SK-N-SH (cell line): Measurements from ENCODE around the gene SETBP1. TPM values are rescaled to one million over a fixed set of nuclear protein-coding genes. Genes with fewer than 3 reads are reported as not detected.

Experiments
- CTCF ChIA-PET: fragments of 300-600, 350-600 bp; formaldehyde crosslinking; extraction: SDS; loops from one replicate; lab custom pipeline; 2021; lab: Yijun Ruan, JAX
- POLR2A ChIA-PET: fragments of 350-600 bp; sonication (Branson Sonifier 250); formaldehyde crosslinking; extraction: SDS; loops from one replicate; lab custom pipeline; 2020; ENCODE audit warnings: antibody characterized with exemption, inconsistent platforms; lab: Yijun Ruan, JAX
- DNase-seq: peaks from one replicate; pipeline ENCODE4 v3.0.0; 2012
- H2AFZ ChIP-seq: fragments of 200-600 bp; sonication (generic); 2 replicates; pipeline ENCODE4 v1.8.1; 2016; ENCODE audit warnings: antibody characterized with exemption, mild to moderate bottlenecking, low read depth
- H3F3A ChIP-seq: fragments of 200-600 bp; sonication (generic); replicated peaks from 2 replicates; pipeline ENCODE3; 2016; ENCODE audit warnings: antibody characterized with exemption, mild to moderate bottlenecking; ENCODE audit not compliant: insufficient read depth
- H3K27ac ChIP-seq, 2 experiments: fragments of 200-500 bp in 1 of 2; fragments of 200-600 bp in 1 of 2; sonication (Bioruptor generic) in 1 of 2; sonication (generic), shearing (Covaris generic) in 1 of 2; 2 replicates each; pipeline versions ENCODE4 v1.5.1 to v1.6.1; 2014 to 2016; ENCODE audit warnings: low read depth in 2 of 2, inconsistent platforms in 1 of 2, low read length in 1 of 2, mild to moderate bottlenecking in 1 of 2, mixed read lengths in 1 of 2
- H3K27me3 ChIP-seq: fragments of 200-600 bp; sonication (generic), shearing (Covaris generic); 2 replicates; pipeline ENCODE4 v1.6.1; 2016; ENCODE audit warnings: mixed run types; ENCODE audit not compliant: insufficient read depth
- H3K36me3 ChIP-seq, 2 experiments: fragments of 200-500 bp in 1 of 2; fragments of 200-600 bp in 1 of 2; sonication (Bioruptor generic) in 1 of 2; sonication (generic) in 1 of 2; replicated peaks in 1 of 2; 2 replicates each; pipeline versions ENCODE3 to v1.5.1; 2014 to 2016; ENCODE audit warnings: low read length in 1 of 2, mild to moderate bottlenecking in 1 of 2; ENCODE audit not compliant: insufficient read depth in 2 of 2, control insufficient read depth in 1 of 2
- H3K4me1 ChIP-seq, 2 experiments: fragments of 200-500 bp in 1 of 2; fragments of 200-600 bp in 1 of 2; sonication (Bioruptor generic) in 1 of 2; sonication (generic), shearing (Covaris generic) in 1 of 2; 2 replicates each; pipeline versions ENCODE4 v1.5.1 to v1.6.1; 2014 to 2016; ENCODE audit warnings: low read depth in 1 of 2, low read length in 1 of 2, mixed run types in 1 of 2; ENCODE audit not compliant: insufficient read depth in 2 of 2, control insufficient read depth in 1 of 2
- H3K4me2 ChIP-seq: fragments of 200-600 bp; sonication (generic), shearing (Covaris generic); 2 replicates; pipeline ENCODE4 v1.6.1; 2017; ENCODE audit warnings: mixed run types
- H3K4me3 ChIP-seq, 2 experiments: fragments of 200-500 bp in 1 of 2; fragments of 200-600 bp in 1 of 2; sonication (Bioruptor generic) in 1 of 2; sonication (generic), shearing (Covaris generic) in 1 of 2; 2 replicates each; pipeline versions ENCODE4 v1.5.1 to v1.8.1; 2014 to 2016; ENCODE audit warnings: low read depth in 2 of 2, inconsistent platforms in 1 of 2, low read length in 1 of 2, mild to moderate bottlenecking in 1 of 2, mixed read lengths in 1 of 2, moderate library complexity in 1 of 2
- H3K79me2 ChIP-seq: fragments of 200-600 bp; sonication (generic); 2 replicates; pipeline ENCODE4 v1.8.1; 2017; ENCODE audit warnings: mild to moderate bottlenecking; ENCODE audit not compliant: insufficient read depth
- H3K9ac ChIP-seq: fragments of 200-600 bp; sonication (generic); 2 replicates; pipeline ENCODE4 v1.6.1; 2017; ENCODE audit warnings: mixed run types
- H3K9me2 ChIP-seq: fragments of 200-600 bp; sonication (generic); 2 replicates; pipeline ENCODE4 v1.6.1; 2017; ENCODE audit warnings: mixed run types
- H3K9me3 ChIP-seq: fragments of 200-600 bp; sonication (generic); 2 replicates; pipeline ENCODE4 v1.6.1; 2017; ENCODE audit warnings: mixed run types, mild to moderate bottlenecking, moderate library complexity
- H4K20me1 ChIP-seq: fragments of 200-600 bp; sonication (generic); 2 replicates; pipeline ENCODE4 v1.6.1; 2017; ENCODE audit warnings: mild to moderate bottlenecking, mixed run types; ENCODE audit not compliant: insufficient read depth
- EP300 ChIP-seq, 2 experiments: IDR thresholded peaks; 2 replicates each; pipeline versions ENCODE4 v1.4.0 to v1.6.1; 2012; ENCODE audit warnings: borderline replicate concordance in 1 of 2, low read depth in 1 of 2, low read length in 1 of 2
- FOSL2 ChIP-seq: IDR thresholded peaks from 2 replicates; pipeline ENCODE4 v1.4.0; 2012; ENCODE audit warnings: low read depth, mild to moderate bottlenecking, moderate library complexity, borderline replicate concordance
- FOXJ3 ChIP-seq: sonication (generic); formaldehyde crosslinking; IDR thresholded peaks from 2 replicates; pipeline ENCODE4 v1.5.1; 2020; ENCODE audit warnings: mild to moderate bottlenecking, missing genetic modification reagents
- FOXM1 ChIP-seq: IDR thresholded peaks from 2 replicates; pipeline ENCODE4 v1.4.0; 2012; ENCODE audit warnings: low read depth, mild to moderate bottlenecking
- GABPA ChIP-seq: IDR thresholded peaks from 2 replicates; pipeline ENCODE4 v1.4.0; 2012; ENCODE audit warnings: low read depth, mild to moderate bottlenecking
- MEF2A ChIP-seq: IDR thresholded peaks from 2 replicates; pipeline ENCODE4 v1.4.0; 2012; ENCODE audit warnings: low read depth, borderline replicate concordance
- MXI1 ChIP-seq: IDR thresholded peaks from 2 replicates; pipeline ENCODE4 v1.6.1; 2012; ENCODE audit warnings: mild to moderate bottlenecking, low read depth, low read length, improper control_type of control experiment
- NFIC ChIP-seq: IDR thresholded peaks from 2 replicates; pipeline ENCODE4 v1.4.0; 2012; ENCODE audit warnings: borderline replicate concordance
- POLR2AphosphoS5 ChIP-seq: IDR thresholded peaks from 2 replicates; pipeline ENCODE4 v1.6.1; 2012; ENCODE audit warnings: low read depth, low read length
- RFX5 ChIP-seq: IDR thresholded peaks from 2 replicates; pipeline ENCODE4 v1.6.1; 2012; ENCODE audit warnings: mild to moderate bottlenecking, improper control_type of control experiment, low read length
- RXRA ChIP-seq: IDR thresholded peaks from 2 replicates; pipeline ENCODE4 v1.4.0; 2012; ENCODE audit warnings: low read depth, mild to moderate bottlenecking, borderline replicate concordance
- SMC3 ChIP-seq: IDR thresholded peaks from 2 replicates; pipeline ENCODE4 v1.6.1; 2012; ENCODE audit warnings: low read depth, low read length, improper control_type of control experiment
- TCF12 ChIP-seq: IDR thresholded peaks from 2 replicates; pipeline ENCODE4 v1.4.0; 2012
- YY1 ChIP-seq: IDR thresholded peaks from 2 replicates; pipeline ENCODE4 v1.4.0; 2012; ENCODE audit warnings: low read depth, mild to moderate bottlenecking
- WGBS: methylation state at CpG from one replicate; pipeline ENCODE4 v1.1.6; 2017; ENCODE audit warnings: low lambda C conversion rate; 5-methylcytosine and 5-hydroxymethylcytosine counted together
- polyA plus RNA-seq, 3 experiments: library from polyadenylated mRNA; depleted of rRNA; stranded (reverse); fragments of >200 nt; gene quantifications; 2 replicates each; pipeline ENCODE4 v1.2.3, GENCODE V29; 2012
- TF ChIP-seq, protein P1 (sequence below): fragments of 150-350 bp; IDR thresholded peaks from 2 replicates; pipeline ENCODE4 v1.6.1; 2017; ENCODE audit warnings: antibody characterized with exemption, low read length, low read depth, borderline replicate concordance
- TF ChIP-seq, protein P2 (sequence below): fragments of 150-350 bp; IDR thresholded peaks from 2 replicates; pipeline ENCODE4 v1.6.1; 2016; ENCODE audit warnings: mild to moderate bottlenecking, low read depth, low read length
- TF ChIP-seq, protein P3 (sequence below): IDR thresholded peaks from 2 replicates; pipeline ENCODE4 v1.4.0; 2012; ENCODE audit warnings: low read depth, borderline replicate concordance

Gene SETBP1
- polyA plus RNA-seq, 1 of the 3 experiments (the other 2 are of a cell fraction): 3.0 TPM

DNA sequence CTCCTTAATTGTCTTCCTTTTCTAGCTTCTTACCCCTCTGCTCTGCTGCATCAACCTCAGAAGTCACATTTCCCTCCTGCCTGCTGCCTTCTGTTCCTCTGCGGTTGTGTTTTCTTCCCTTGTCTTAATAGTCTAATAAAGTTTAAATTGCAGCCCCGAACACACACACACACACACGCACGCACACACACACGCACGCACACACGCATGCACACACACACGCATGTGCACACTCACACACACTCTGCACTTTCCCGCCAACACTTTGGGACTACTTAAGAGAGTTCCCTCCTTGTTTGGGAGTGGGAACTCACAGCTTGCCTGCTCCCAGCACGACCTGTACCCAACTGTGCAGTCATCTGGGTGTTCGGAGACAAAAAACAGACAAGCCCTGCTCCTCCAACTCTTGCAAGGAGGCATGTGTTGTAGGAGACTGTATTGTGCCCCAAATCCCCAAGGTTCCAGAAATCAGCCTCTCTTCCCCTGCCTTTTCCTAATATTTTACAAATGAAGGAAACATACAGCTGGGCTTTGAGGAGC, 99.1 kb downstream of the SETBP1 start:
- Histone ChIP-seq H3K27ac (no peak overlapping the region), H4K20me1 (no peaks in the 10 kb centered on the region), H3K9me3 (no peaks in the 10 kb centered on the region), H3K4me2 (no peak overlapping the region), H2AFZ (no peak overlapping the region), H3K4me1 (peaks cover 0 to 2% of the 10 kb centered on the region in 2 experiments; a peak in 1 of 4 replicates), H3K4me3 (no peak overlapping the region), H3K9me2 (no peaks in the 10 kb centered on the region), H3K79me2 (no peaks in the 10 kb centered on the region), H3K27me3 (no peaks in the 10 kb centered on the region), H3F3A (peaks cover 4% of the 10 kb centered on the region), H3K36me3 (no peaks in the 10 kb centered on the region), H3K9ac (no peak overlapping the region)
- no peak for DNase-seq
- POLR2A ChIA-PET: no interaction called here
- TF ChIP-seq FOXM1: no peak
- TF ChIP-seq TCF12: no peak
- TF ChIP-seq MEF2A: no peak
- TF ChIP-seq, protein P1, sequence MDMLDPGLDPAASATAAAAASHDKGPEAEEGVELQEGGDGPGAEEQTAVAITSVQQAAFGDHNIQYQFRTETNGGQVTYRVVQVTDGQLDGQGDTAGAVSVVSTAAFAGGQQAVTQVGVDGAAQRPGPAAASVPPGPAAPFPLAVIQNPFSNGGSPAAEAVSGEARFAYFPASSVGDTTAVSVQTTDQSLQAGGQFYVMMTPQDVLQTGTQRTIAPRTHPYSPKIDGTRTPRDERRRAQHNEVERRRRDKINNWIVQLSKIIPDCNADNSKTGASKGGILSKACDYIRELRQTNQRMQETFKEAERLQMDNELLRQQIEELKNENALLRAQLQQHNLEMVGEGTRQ: no peak
- TF ChIP-seq MXI1: no peak
- no peak for TF ChIP-seq SMC3
- TF ChIP-seq, protein P2, sequence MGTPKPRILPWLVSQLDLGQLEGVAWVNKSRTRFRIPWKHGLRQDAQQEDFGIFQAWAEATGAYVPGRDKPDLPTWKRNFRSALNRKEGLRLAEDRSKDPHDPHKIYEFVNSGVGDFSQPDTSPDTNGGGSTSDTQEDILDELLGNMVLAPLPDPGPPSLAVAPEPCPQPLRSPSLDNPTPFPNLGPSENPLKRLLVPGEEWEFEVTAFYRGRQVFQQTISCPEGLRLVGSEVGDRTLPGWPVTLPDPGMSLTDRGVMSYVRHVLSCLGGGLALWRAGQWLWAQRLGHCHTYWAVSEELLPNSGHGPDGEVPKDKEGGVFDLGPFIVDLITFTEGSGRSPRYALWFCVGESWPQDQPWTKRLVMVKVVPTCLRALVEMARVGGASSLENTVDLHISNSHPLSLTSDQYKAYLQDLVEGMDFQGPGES: no peak
- no peak for TF ChIP-seq FOSL2
- no peak for TF ChIP-seq NFIC
- no peak for TF ChIP-seq GABPA
- TF ChIP-seq RFX5: no peak
- TF ChIP-seq POLR2AphosphoS5: no peak
- no peak for TF ChIP-seq FOXJ3 (CRISPR knock-in tag)
- TF ChIP-seq EP300 (IDR thresholded peaks at IDR 0.05; ENCODE audit: borderline replicate concordance in 1 of 2, low read depth in 1 of 2, low read length in 1 of 2): no peak
- TF ChIP-seq RXRA: no peak
- TF ChIP-seq YY1: no peak
- CTCF ChIA-PET: interaction anchor here (0.9 kb wide), 1 partner anchor 129 kb away, joined by 3 read pairs; no protein-coding TSS in a partner anchor
- WGBS: 93% methylated on average over 10 of the region's 11 CpGs

DNA sequence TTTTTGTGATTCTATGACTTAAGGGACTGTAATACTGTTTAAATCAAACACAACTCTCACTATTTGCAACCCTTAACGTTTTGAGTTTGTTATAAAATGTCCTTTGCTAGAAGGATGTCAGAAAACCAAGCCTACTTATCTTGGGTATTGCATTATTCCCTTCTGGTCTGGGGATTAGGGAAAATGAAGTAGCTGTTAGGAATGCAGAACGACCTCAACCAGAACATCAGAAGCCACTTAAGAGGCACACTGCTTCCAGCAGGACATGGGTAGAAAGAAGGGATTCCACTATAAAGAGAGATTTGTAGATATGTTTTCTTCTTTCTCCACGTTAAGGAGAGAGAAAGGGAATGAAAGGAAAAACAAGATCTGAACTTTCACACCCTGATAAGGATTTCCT, 101.2 kb downstream of the SETBP1 start:
- no peak overlapping the region for H3K4me2 ChIP-seq
- no peak overlapping the region for H3K9ac ChIP-seq
- H3F3A ChIP-seq: peaks cover 4% of the 10 kb centered on the region
- H3K4me1 ChIP-seq: peaks cover 0 to 2% of the 10 kb centered on the region in 2 experiments; a peak in 1 of 4 replicates
- no peak for DNase-seq
- no peaks in the 10 kb centered on the region for H3K36me3 ChIP-seq
- ChIA-PET POLR2A (no interaction called here), CTCF (no interaction called here)
- TF ChIP-seq, protein P3, sequence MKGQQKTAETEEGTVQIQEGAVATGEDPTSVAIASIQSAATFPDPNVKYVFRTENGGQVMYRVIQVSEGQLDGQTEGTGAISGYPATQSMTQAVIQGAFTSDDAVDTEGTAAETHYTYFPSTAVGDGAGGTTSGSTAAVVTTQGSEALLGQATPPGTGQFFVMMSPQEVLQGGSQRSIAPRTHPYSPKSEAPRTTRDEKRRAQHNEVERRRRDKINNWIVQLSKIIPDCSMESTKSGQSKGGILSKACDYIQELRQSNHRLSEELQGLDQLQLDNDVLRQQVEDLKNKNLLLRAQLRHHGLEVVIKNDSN: no peak
- peak; percentile 26; the same call in 1 of the 2 replicates for TF ChIP-seq TCF12
- WGBS: 50% methylated on average over 3 of the region's 3 CpGs
- H3K27ac ChIP-seq: no peak overlapping the region; a peak in 1 of 4 replicates
- no peaks in the 10 kb centered on the region for H3K9me2 ChIP-seq
- no peaks in the 10 kb centered on the region for H4K20me1 ChIP-seq
- no peak overlapping the region for H2AFZ ChIP-seq
- H3K9me3 ChIP-seq: no peaks in the 10 kb centered on the region
- no peak overlapping the region for H3K4me3 ChIP-seq
- no peaks in the 10 kb centered on the region for H3K27me3 ChIP-seq
- no peaks in the 10 kb centered on the region for H3K79me2 ChIP-seq
